IPS DF 19.7 (cell line): Measurements from ENCODE around the gene CFDP1.
"Not testable (repeated sequence)": the region's sequence is repeated elsewhere in the genome, so short reads cannot be mapped to it uniquely, and the experiment has no call there.

Source experiments
- DNase-seq: peaks from one replicate; pipeline ENCODE4 v3.0.0-alpha.2; 2013; ENCODE audit warnings: low read depth, low spot score

The CFDP1 gene

GRCh38 chr16:75432828-75433731 lies at the start of gene CFDP1:
Gene CFDP1, minus strand, starts transcription at chr16:75433503. Its CDS starts 151 bp downstream, at chr16:75433352.
- DNase-seq = no peak

GRCh38 chr16:75482434-75483205 lies 49.3 kb upstream of the CFDP1 start:
- DNase-seq = no peak

GRCh38 chr16:75481475-75481874 lies 48.2 kb upstream of the CFDP1 start:
- no peak for DNase-seq

GRCh38 chr16:75479421-75479990 lies 46.2 kb upstream of the CFDP1 start:
- DNase-seq = no peak

- DNase-seq = no peak
These were observed 45.4 kb upstream of the CFDP1 start for GRCh38 chr16:75478480-75479345.

- DNase-seq = no peak
These were observed 44.6 kb upstream of the CFDP1 start for GRCh38 chr16:75477680-75478473.

- no peak for DNase-seq
These were observed 43.5 kb upstream of the CFDP1 start for GRCh38 chr16:75476817-75477216.

- no peak for DNase-seq
These were observed 42.1 kb upstream of the CFDP1 start for GRCh38 chr16:75475420-75475847.

- DNase-seq = no peak
These were observed 39.9 kb upstream of the CFDP1 start for GRCh38 chr16:75472908-75473877.

- no peak for DNase-seq
These were observed 38.7 kb upstream of the CFDP1 start for GRCh38 chr16:75471723-75472633.

GRCh38 chr16:75466760-75467159 lies 33.5 kb upstream of the CFDP1 start:
- DNase-seq = no peak

- DNase-seq = peak; percentile 83
These were observed 31.0 kb upstream of the CFDP1 start, which contains the start of gene TMEM170A for GRCh38 chr16:75464122-75464918. Gene TMEM170A, minus strand, starts transcription at chr16:75464689. Its CDS starts 89 bp downstream, at chr16:75464600.

GRCh38 chr16:75463389-75464121 lies 30.3 kb upstream of the CFDP1 start:
- DNase-seq = not testable (repeated sequence)

GRCh38 chr16:75462806-75463205 lies 29.5 kb upstream of the CFDP1 start:
- no peak for DNase-seq

GRCh38 chr16:75461575-75461974 lies 28.3 kb upstream of the CFDP1 start:
- DNase-seq = no peak

GRCh38 chr16:75460446-75460845 lies 27.1 kb upstream of the CFDP1 start:
- no peak for DNase-seq

- no peak for DNase-seq
These were observed 26.4 kb upstream of the CFDP1 start for GRCh38 chr16:75459691-75460090.
